Measurements from ENCODE around the gene CCDC78.

GRCh38 chr16:705431-706188 lies 20.6 kb downstream of the CCDC78 start, which contains the start of gene FBXL16:
- TF ChIP-seq EZH2 (optimal IDR thresholded peaks at IDR 0.05; ENCODE audit: low read depth, low read length) (no peak), CTCF (IDR thresholded peaks at IDR 0.05; ENCODE audit: low read length) (no peak), EZH2phosphoT487 (IDR thresholded peaks at IDR 0.05; ENCODE audit: low read length) (no peak)
